Osteoblast (primary cell): ENCODE results near the gene OR3A2. TPM values are rescaled to one million over a fixed set of nuclear protein-coding genes. Genes with fewer than 3 reads are reported as not detected.
"Not testable (repeated sequence)": the region's sequence is repeated elsewhere in the genome, so short reads cannot be mapped to it uniquely, and the experiment has no call there.

ENCODE experiments used
- DNase-seq: peaks from one replicate; pipeline ENCODE4 v3.0.0; 2011; ENCODE audit warnings: low spot score, mixed read lengths; ENCODE audit not compliant: insufficient read length; ENCODE audit errors: missing footprints
- H2AFZ ChIP-seq: 2 replicates; pipeline ENCODE4 v1.6.0; 2011; ENCODE audit warnings: mild to moderate bottlenecking, low read length
- H3K27ac ChIP-seq: 2 replicates; pipeline ENCODE4 v1.5.1; 2011; ENCODE audit warnings: mild to moderate bottlenecking, low read depth, low read length, moderate library complexity
- H3K27me3 ChIP-seq: 2 replicates; pipeline ENCODE4 v1.6.0; 2012; ENCODE audit warnings: mild to moderate bottlenecking, control low read depth, inconsistent platforms, low read length, moderate library complexity; ENCODE audit not compliant: insufficient read depth
- H3K36me3 ChIP-seq: 2 replicates; pipeline ENCODE4 v1.5.1; 2011; ENCODE audit warnings: mild to moderate bottlenecking, low read length, control low read depth, moderate library complexity; ENCODE audit not compliant: insufficient read depth
- H3K4me1 ChIP-seq: 2 replicates; pipeline ENCODE4 v1.5.1; 2011; ENCODE audit warnings: mild to moderate bottlenecking, low read length, control low read depth, moderate library complexity; ENCODE audit not compliant: insufficient read depth
- H3K4me2 ChIP-seq: 2 replicates; pipeline ENCODE4 v1.6.0; 2011; ENCODE audit warnings: mild to moderate bottlenecking, low read length; ENCODE audit not compliant: insufficient read depth
- H3K4me3 ChIP-seq: fragments of 200-600 bp; sonication (generic); 3 replicates; pipeline ENCODE4 v1.5.1; 2012; ENCODE audit warnings: mild to moderate bottlenecking, low read length, inconsistent platforms; ENCODE audit not compliant: insufficient read depth
- H3K79me2 ChIP-seq: 2 replicates; pipeline ENCODE4 v1.6.0; 2012; ENCODE audit warnings: mild to moderate bottlenecking, low read length, control low read depth, inconsistent platforms; ENCODE audit not compliant: insufficient read depth
- H3K9me3 ChIP-seq: 2 replicates; pipeline ENCODE4 v1.5.1; 2011; ENCODE audit warnings: low read depth, low read length, control low read depth
- H4K20me1 ChIP-seq: 2 replicates; pipeline ENCODE4 v1.6.0; 2012; ENCODE audit warnings: mild to moderate bottlenecking, low read length, control low read depth; ENCODE audit not compliant: insufficient read depth
- total RNA-seq: library from RNA; depleted of rRNA; stranded (reverse); fragments of >200 nt; gene quantifications from 2 replicates; pipeline ENCODE4 v1.2.3, GENCODE V29; 2012
- TF ChIP-seq, protein P1 (sequence below): IDR thresholded peaks from 2 replicates; pipeline ENCODE4 v1.5.1; 2011; ENCODE audit warnings: mild to moderate bottlenecking, low read depth, low read length, moderate library complexity; ENCODE audit errors: extremely low read depth

OR3A2 gene
- total RNA-seq, 1 donor = not detected

DNA sequence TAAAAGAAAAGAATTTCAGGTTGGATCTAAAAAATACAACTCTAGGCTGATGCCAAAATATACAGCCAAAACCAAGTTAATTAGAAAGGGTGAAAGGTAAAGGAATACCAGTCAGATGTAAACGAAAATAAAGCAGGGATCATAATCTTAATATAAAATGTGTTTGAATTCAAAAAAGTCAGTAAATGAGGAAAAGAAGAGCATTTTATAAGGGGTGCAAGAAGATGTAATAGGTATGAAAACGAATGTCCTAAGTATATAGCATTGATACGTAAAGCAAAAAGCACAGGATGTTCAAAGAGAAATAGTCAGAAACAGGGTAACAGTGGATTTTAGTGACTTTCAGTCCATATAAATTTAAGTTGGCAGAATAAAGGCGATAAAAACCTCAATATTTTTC is 90.5 kb downstream of the OR3A2 start:
- no peaks in the 10 kb centered on the region for H3K79me2 ChIP-seq
- H3K9me3 ChIP-seq = no peaks in the 10 kb centered on the region
- H2AFZ ChIP-seq = no peak overlapping the region
- no peak overlapping the region for H3K4me2 ChIP-seq
- no peaks in the 10 kb centered on the region for H3K27me3 ChIP-seq
- no peak overlapping the region for H3K27ac ChIP-seq
- no peak for DNase-seq
- H3K4me3 ChIP-seq = no peak overlapping the region
- no peaks in the 10 kb centered on the region for H3K36me3 ChIP-seq
- H3K4me1 ChIP-seq = no peaks in the 10 kb centered on the region
- TF ChIP-seq, protein P1, sequence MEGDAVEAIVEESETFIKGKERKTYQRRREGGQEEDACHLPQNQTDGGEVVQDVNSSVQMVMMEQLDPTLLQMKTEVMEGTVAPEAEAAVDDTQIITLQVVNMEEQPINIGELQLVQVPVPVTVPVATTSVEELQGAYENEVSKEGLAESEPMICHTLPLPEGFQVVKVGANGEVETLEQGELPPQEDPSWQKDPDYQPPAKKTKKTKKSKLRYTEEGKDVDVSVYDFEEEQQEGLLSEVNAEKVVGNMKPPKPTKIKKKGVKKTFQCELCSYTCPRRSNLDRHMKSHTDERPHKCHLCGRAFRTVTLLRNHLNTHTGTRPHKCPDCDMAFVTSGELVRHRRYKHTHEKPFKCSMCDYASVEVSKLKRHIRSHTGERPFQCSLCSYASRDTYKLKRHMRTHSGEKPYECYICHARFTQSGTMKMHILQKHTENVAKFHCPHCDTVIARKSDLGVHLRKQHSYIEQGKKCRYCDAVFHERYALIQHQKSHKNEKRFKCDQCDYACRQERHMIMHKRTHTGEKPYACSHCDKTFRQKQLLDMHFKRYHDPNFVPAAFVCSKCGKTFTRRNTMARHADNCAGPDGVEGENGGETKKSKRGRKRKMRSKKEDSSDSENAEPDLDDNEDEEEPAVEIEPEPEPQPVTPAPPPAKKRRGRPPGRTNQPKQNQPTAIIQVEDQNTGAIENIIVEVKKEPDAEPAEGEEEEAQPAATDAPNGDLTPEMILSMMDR = no peak
- H4K20me1 ChIP-seq = no peaks in the 10 kb centered on the region

DNA sequence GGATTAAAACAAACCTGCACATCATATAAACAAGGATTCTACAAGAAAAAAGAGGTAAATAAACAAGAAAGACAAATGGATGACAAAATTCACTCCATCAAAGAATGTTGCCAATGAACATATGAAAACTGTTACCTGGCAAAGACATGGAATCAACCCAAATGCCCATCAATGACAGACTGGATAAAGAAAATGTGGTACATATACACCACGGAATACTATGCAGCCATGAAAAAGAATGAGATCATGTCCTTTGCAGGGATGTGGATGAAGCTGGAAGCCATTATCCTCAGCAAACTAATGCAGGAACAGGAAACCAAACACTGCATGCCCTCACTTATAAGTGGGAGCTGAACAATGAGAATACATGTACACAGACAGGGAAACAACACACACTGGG is 92.6 kb downstream of the OR3A2 start:
- not testable (repeated sequence) for H3K4me3 ChIP-seq, DNase-seq, H3K79me2 ChIP-seq, H3K4me2 ChIP-seq, H3K9me3 ChIP-seq, H4K20me1 ChIP-seq, H3K36me3 ChIP-seq, H3K27ac ChIP-seq, H3K4me1 ChIP-seq, H2AFZ ChIP-seq, H3K27me3 ChIP-seq

DNA sequence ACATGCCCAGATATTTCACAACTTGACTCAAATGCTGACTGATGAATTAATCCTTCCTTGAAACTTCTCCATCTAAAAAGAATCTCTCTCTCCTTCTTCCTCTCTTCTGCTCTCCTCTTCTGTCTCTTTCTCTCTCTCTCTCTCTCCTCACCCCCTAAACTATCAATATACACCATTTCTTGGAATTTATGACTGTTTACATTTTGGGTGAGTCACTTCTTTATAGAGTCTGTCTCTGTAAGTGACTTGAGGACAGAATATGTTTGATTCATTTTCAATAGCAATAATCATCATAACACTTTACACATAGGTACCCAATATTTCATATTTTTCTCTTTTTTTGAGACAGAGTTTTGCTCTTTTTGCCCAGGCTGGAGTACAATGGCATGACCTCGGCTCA is 103.2 kb downstream of the OR3A2 start:
- Histone ChIP-seq H3K27me3 (no peaks in the 10 kb centered on the region), H3K36me3 (no peaks in the 10 kb centered on the region), H4K20me1 (no peaks in the 10 kb centered on the region), H3K4me3 (no peak overlapping the region), H3K9me3 (no peaks in the 10 kb centered on the region), H3K27ac (no peak overlapping the region), H3K79me2 (no peaks in the 10 kb centered on the region), H2AFZ (no peak overlapping the region), H3K4me2 (no peak overlapping the region), H3K4me1 (no peaks in the 10 kb centered on the region)
- no peak for DNase-seq
- TF ChIP-seq, protein P1 = no peak

DNA sequence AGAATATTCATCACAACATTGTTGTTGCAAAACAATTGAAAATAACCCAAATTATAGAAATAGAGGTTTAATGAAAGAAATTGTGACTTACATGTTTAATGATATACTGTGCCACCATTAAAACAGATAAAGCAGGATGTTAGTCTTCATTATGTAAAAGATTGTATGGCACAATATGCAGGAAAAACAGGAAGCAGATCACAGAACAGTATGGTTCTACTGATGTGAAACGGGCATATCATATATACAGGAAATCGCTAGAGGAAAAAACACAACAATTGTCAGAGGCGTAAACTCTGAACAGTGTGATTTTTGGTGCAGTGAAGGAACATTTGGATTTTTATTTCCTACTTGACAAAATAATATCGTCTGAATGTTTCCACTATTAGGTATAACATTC is 110.0 kb downstream of the OR3A2 start:
- Histone ChIP-seq H3K27ac (no peak overlapping the region), H3K9me3 (no peaks in the 10 kb centered on the region), H3K36me3 (no peaks in the 10 kb centered on the region), H2AFZ (no peak overlapping the region), H3K4me2 (no peak overlapping the region), H3K4me3 (no peak overlapping the region), H3K27me3 (no peaks in the 10 kb centered on the region), H4K20me1 (no peaks in the 10 kb centered on the region), H3K79me2 (no peaks in the 10 kb centered on the region), H3K4me1 (no peaks in the 10 kb centered on the region)
- TF ChIP-seq, protein P1 = no peak
- no peak for DNase-seq
